GM18520 (cell line): ENCODE measurements around the gene CCM2L.

Experiments used
- ATAC-seq: cut with Tn5 transposase; IDR thresholded peaks from one replicate; pipeline ENCODE4 v1.9.1; 2021; ENCODE audit not compliant: unreplicated experiment

CCM2L gene

DNA sequence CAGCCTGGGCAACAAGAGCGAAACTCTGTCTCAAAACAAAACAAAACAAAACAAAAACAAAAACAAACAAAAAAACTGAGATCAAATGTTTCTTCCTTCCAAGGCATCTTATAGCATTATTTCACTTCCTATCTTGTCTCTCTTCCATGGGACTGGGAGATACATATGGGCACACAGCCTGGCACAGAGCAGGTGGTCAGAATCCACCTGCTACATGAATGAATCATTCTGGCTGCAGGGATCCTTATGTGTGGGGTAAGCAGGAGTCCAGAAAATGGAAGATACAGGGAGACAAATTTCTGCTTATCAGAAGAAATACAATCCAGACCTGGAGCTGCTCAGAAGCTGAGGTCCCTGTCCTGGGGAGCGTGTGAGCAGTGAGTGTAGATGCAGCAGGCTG, 18.2 kb upstream of the CCM2L start:
- ATAC-seq = no peak

DNA sequence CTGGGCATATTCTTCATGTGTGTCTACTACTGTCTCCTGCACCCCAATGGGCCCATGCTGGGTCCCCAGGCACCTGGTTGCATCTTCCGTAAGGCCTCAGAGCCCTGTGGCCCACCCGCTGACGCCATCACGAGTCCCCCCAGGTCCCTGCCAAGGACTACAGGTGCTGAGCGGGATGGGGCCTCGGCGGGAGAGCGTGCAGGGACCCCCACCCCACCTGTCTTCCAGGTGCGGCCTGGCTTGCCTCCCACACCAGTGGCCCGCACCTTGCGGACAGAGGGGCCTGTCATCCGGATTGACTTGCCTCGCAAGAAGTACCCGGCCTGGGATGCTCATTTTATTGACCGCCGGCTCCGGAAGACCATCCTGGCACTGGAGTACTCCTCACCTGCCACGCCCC, 13.2 kb upstream of the CCM2L start:
- no peak for ATAC-seq

DNA sequence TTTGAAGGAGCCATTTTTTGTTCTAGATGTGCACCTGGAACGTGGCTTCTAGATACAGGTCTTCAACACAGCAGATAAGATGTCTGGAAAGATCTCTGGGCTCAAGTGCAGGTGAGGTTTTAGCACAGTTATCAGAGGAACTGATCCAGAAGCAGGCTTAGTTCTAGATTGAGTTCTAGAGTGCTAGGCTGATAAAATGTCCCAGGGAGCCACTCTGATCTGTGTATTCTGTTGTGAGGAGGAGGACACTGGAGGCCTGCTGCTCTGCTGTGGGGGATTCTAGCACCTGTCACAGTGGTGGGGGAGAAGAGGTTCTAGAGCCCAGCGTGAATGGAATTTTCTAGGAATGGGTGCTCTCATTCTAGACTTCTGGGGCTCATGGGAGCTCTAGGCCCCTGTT, 12.0 kb upstream of the CCM2L start:
- ATAC-seq = no peak

DNA sequence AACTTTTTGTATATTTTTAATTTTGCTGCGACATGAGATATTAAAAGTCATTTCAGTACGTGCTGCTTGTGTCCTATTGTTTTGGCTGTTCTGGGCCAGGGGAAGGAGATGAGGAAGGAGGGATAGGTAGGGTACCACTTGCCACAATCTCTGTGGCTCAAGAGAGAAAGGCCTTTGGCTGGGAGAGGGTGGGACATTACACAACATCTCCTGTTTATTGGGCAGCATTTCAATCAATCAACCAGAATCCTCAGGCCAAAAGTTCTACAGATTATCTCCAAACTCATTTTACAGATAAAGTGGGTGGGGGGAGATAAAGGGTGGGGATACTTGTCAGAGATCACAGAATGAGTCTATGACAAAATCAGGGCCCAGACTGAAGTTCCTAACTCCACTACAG, 6.9 kb upstream of the CCM2L start:
- ATAC-seq = no peak

DNA sequence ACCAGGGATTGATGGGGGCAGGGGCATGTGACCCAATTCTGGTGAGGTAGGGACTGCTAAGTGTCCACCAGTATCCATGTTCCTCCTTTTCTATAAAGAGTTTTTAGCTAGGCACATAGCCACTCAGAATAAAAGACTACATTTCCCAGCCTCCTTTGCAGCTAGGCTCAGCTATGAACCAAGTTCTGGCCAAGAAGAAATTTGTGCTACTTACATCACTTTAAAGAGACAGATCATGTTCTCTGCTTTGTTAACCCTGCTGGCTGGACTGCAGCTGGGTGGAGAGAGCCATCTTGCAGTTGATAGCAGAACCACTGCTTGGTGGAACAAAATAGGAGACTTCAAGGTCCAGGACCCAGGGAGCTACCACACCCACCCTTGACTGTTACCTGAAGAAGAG, 5.3 kb upstream of the CCM2L start:
- ATAC-seq = no peak

DNA sequence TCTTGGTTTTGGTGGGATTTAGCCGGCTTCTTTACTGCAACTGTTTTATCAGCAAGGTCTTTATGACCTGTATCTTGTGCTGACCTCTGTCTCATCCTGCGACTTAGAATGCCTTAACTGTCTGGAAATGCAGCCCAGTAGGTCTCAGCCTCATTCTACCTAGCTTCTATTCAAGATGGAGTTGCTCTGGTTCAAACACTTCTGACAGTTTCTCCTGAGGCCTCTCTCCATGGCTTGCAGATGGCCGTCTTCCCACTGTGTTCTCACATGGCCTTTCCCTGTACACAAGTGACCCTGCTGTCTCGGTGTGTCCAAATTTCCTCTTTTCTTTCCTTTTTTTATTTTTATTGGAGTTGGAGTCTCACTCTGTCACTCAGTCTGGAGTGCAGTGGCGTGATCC, 4.2 kb upstream of the CCM2L start:
- ATAC-seq = no peak

DNA sequence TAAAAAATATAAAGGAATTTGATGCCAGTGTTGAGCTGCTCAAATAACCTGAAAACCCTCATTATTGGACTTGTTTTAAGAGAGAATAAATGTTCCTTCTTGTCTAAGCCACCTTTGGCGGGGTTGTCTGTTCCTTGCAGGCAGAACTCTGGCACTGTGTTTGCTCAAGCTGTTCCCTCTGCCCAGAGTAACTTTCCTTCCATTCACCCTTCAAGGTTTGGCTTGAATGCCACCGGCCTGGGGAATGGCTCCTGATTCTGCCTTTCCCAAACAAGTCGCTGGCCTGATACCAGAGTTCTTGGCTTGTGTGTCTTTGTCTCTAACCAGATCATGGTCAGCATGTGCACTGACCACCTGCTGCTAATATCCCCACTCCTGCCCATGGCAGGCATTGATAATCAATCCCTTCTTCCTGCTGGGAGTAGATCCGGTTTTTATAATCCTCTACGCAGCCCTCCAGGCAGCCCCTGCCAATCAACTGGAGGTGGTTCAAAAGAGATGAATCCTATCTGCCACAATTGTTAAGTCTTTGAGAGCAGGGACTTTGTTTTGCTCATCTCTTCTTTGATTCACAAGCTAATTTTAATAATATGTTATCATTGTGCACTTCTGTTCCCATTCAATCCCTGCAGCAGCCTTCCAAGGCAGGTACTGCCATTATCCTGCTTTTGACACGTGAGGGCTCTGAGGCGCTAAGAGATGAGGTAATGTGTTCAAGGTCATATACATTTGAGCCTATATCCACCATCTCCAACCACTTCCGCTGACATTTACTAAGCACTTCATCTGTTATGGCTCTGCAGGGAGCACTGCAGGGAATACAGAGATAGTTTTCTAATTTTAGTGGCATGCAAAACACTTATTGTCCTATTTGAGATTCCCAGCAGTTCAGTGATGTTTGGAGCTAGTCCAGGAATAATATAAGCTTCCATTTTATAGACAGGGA, 3.1 kb upstream of the CCM2L start:
- ATAC-seq = no peak

DNA sequence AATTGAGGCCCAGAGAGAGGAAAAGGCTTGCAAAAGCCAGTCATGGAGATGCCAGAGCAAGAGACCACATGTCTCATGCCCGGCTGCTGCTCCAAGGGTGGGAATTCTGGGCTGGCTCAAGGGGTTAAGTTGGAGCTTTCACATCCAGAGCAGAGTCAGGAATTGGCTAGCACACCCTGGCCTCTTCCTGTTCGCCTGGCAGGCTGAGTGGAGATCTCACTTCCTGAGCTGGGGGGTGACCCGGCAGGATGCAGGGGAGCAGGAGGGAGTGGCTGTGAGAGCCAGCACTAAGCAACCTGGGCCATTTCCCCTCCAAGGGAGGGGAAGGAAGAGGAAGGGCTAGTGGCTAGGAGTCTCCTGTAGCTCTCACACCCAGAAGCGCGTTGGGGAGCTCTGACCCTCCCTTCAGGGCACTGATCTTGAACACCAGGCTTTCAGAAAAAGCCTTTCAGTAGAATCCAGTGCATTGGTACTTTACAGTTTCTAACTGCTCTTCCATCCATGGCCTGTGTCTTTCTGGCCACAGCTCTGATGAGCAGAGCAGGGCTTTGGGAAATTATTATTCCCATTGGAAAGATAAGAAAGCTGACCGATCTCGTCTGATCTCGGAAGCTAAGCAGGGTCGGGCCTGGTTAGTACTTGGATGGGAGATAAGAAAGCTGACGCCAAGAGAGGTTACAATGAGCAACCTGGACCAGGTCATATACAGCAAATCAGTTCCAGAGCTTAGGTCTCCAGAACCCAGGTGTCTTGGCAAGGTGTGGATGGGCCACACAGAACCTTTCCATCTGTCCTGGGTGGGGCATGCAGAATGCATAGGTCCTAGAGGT, 2.2 kb upstream of the CCM2L start:
- ATAC-seq = no peak

DNA sequence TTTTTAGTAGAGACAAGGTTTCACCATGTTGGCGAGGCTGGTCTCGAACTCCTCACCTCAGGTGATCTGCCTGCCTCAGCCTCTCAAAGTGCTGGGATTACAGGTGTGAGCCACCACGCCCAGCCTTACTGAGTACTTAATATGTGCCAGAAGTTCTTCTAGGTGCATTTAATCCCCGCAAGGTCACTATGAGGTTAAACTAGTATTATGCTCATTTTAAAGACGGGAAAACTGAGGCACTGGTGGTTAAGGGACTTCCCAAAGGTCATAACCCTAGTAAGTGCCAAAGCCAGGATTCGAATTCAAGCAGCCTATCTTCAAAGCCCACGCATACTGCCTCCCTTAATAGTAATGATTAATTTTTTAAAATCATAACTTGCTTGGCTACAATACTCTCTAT, 674 bp upstream of the CCM2L start:
- no peak for ATAC-seq

DNA sequence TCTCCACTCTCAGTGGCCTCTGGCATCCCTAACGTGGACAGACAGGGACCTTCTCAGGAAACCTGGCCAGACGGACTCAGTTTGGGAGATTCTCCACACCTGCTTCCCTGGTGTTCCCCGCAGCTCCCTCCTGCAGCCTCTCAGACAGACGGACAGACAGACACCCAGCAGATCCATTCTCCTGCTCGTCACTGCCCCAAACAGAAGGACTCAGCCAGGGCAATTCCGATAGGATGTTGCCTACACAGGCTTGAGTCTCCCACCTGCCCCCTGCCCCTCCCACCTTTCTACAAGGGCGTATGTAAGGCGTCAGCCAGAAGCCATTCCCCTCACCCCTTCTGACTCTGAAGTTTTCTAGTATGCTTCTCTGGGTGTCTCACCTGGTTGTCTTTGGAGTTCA, 428 bp downstream of the CCM2L start:
- no peak for ATAC-seq

DNA sequence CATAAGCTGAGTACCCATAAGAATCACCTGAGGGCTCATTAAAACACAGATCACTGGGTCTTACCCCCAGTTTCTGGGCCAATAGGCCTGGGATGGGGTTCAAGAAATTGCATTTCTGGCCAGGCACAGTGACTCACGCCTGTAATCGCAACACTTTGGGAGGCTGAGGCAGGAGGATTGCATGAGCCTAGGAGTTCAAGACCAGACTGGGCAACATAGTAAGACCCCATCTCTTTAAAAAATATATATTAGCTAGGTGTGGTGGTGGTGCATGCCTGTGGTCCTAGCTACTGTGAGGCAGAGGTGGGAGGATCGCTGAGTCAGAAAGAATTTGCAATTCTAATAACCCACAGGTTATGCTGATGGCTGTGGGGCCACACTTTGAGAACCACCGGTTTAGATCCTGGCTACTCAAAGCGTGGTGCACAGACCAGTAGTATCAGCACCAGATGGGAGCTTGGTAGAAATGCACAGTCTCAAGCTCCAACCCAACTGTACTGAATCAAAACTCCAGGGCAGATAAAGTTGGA, 2.0 kb downstream of the CCM2L start:
- ATAC-seq = no peak

DNA sequence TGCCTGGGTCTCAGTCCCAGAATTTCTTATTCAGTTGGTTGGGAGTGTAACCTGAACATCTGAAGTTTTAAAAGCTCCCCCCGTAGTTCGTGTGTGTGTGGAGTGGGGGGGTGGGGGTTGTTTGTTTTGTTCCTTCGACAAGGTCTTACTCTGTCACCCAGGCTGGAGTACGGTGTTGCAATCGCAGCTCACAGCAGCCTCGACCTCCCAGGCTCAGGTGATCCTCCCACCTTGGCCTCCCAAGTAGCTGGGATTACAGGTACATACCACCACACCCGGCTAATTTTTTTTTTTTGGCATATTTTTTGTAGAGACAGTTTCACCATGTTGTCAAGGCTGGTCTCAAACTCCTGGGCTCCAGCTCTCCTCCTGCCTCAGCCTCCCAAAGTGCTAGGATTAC, 3.1 kb downstream of the CCM2L start:
- no peak for ATAC-seq

DNA sequence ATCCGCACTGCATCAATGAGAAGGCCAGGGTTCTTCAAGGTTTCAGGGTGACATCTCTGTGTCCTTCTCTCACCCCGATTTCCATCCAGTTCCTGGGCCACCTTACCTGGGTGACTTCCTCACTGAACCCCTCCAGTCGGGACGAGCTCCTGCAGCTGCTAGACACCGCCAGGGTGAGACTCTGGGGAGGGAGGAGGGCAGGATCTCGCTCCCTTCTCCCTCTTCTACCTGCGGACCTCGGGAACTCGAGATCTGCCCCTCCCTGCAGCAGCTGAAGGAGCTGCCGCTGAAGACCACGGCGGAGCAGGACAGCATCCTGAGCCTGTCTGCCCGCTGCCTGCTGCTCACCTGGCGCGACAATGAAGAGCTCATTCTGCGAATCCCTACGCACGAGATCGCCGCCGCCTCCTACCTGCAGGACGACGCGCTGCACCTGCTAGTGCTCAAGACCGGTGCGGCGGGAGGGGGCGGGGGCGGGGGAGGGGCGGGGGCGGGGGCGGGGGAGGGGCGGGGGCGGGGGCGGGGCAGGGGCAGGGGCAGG, 7.5 kb downstream of the CCM2L start:
- no peak for ATAC-seq

DNA sequence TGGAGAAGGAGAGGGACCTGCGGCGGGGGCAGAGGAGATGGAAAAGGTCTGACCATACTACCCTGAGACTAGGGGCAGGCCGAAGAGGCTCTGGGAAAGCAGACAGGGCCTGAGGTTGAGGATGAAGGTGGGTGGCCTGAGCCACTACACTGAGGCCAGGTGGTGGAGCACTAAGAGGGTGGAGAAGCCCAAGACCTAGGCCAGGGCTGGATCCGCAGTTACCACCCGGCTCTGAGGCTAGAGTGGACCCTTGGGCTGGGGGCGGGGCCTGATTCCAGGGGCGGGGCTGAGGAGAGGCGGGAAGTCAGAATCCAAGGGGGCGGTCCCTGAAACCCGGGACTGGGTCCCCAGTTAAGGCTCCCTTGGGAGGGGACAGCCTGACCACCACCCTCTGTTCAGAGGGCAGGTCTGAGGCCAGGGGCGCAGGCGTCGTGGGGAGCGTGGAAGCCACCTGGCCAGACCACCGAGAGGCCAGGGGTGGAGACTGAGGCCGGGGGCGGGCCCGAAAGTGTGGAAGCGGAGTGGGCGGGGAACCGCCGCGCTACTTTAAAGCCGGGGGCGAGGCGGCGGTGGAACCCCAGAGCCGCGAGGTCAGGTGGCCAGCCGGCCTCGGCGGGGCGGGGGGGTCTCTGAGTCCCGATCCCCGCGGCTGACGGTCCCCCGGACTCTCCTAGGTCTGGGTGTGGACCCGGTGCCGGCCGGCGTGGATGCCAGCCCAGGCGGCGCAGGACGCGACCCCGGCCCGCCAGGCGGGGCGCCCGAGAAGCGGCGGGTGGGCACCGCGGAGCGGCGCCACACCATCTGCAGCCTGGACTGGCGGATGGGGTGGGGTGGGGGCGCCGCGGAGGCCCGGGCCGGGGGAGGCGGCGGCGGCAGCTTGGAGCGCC, 8.3 kb downstream of the CCM2L start:
- no peak for ATAC-seq

DNA sequence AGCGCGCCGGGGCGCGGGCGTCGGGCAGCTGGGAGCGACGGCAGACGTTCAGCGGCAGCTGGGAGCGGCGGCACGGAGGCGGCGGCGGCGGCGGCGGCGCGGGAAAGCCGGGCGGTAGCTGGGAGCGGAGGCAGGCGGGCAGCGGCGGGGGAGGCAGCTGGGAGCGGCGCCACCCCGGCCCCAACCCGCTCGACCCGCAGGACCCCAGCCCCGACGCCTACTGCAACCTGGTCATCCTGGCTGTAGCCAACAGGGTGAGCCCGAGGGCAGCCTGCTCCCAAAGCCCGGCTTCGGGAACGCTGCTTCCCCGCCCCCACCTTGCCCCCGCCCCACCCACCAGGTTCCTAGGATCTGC, 8.9 kb downstream of the CCM2L start:
- no peak for ATAC-seq

DNA sequence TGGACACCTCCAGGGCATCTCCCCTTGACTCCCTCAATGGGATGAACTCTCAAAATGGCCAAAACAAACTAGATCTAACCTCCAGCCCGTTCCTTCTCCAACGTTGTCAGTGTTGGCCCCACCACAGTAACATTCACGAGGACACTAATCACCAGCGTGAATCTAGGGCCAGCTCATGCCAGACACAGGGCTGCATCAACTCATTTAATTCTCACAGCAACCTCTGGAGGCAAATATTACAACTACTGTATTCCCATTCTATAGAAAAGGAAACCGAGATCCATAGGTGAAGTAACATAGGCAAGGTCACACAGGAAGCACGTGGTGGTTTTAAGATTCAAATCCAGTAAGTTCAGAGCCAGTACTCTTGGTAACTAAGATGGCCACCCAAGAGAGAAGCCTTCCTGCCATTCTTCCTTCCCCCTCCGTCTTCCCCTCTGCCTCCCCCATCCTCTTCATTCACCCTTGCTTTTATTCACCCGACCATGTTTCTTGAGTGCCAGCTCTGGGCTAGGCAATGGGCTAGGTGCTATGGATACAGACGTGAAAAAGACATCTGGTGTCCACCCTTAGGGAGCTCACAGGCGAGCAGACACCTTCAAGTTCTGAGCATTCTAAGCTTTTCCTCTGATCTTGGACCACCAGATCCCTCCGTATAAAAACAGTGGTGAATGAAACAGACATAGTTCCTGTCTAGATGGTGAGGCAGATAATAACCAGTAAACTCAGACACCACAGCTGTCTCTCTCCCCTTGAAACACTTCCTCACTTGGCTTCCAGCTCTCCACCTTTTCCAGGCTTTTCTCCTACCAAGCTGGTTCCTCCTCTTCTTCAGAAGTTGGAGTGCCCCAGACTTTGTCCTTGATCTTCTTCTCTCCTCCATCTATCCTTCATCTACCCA, 9.6 kb downstream of the CCM2L start:
- no peak for ATAC-seq

DNA sequence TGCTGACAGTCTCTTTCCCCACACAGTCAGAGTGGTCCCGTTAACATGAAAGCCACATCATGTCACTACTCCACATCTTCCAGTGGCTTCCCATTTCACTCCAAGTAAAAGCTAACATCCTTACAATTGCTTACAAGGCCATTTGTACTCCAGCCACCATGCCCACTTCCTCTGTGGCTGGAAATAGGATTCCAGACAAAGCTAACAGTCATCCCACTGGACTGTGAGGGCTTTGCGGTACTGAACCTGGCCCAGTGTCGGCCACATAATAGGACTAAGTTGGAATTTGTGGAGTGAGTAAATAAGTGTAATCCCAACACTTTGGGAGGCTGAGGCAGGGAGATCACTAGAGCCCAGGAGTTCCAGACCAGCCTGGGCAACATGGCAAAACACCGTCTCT, 10.9 kb downstream of the CCM2L start:
- ATAC-seq = no peak

DNA sequence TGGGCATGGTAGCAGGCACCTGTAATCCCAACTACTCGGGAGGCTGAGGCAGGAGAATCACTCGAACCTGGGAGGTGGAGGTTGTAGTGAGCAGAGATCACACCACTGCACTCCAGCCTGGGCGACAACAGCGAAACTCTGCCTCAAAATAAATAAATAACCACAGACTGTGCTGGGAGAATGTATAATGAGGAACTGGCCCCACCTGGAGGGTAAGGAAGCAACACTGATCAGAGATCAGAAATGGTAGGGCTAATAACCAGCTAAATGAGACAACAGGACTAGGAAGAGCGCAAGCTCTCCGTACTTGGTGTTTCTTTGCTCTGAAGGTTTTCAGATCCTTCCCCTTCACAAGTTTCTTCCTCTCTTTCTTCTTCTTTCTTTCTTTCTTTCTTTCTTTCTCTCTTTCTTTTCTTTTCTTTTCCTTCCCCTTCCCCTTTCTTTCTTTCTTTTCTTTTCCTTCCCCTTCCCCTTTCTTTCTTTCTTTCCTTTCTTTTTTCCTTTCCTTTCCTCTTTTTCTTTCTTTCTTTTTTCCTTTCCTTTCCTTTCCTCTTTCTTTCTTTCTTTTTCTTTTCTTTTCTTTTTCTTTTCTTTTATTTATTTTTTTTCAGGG, 14.6 kb downstream of the CCM2L start:
- no peak for ATAC-seq

DNA sequence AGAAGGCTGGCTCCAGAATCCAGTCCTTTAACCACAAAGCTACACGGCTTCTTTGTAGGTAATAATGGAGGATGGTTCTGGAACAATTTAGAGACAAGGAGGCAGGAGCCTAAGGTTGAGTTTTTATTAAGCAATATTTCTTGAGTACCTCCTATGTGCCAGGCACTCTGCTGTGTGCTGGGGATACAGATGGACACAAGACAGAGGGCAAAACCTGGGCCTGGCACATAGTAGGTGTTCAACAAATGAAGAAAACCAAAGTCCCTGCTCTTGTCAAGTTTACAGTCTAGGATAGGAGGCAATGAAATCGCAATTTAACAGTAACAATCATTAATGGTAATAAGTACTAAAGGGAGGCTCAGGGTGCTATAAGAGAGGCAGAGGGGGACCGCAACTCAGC, 17.4 kb downstream of the CCM2L start:
- ATAC-seq = no peak
